ENCODE measurements around the gene ZNF598. TPM values are rescaled to one million over a fixed set of nuclear protein-coding genes. Genes with fewer than 3 reads are reported as not detected.

Gene ZNF598
- total and polyA plus RNA-seq, 10 of the 15 experiments (the other 5 are each of a cell fraction or from before 2014, with no cell fraction given), result 0.08 to 74.0 (median 14.4) TPM

DNA sequence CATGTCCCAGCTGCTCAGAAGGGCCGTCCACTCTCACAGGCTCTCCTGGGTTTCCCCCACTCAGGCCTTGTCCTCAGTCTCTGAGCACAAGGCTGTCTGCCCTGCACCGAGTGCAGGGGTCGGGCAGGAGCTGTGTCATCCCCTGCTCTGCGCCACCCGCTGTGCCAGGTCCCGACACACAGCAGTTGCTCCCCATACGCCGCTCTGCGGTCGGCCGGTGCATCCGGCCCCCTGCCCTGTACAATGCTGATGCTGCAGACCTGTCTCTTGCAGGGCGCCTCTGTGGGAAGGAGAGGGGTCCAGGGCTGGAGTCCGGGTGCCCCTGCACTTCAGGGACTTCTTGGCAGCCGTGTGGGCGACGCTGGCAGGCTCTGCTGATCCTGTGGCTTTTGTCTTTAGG is 44.3 kb upstream of the ZNF598 start (continued):
- TF ChIP-seq SMAD1 (IDR thresholded peaks at IDR 0.05; ENCODE audit: low read depth, partially characterized antibody) (no peak), SREBF1 (IDR thresholded peaks at IDR 0.05; ENCODE audit: low read length) (no peak), NFIC (IDR thresholded peaks at IDR 0.05; ENCODE audit: low read depth, low read length) (no peak)

GRCh38 chr16:2053211-2053610 is 43.6 kb upstream of the ZNF598 start:
- CTCF ChIA-PET, result no interaction called here
- RAD21 ChIA-PET (ENCODE audit: unreplicated experiment), result no interaction called here
- intact Hi-C loops (cut with micrococcal nuclease; ENCODE audit: unreplicated experiment) (no loop called here), in situ Hi-C loops (cut with MboI) (no loop called here)
- Histone ChIP-seq H3K4me3 (no peak overlapping the region), H3K9me3 (replicated peaks; ENCODE audit: control insufficient read depth, insufficient read depth, low read length) (no peaks in the 10 kb centered on the region), H3K27ac (ENCODE audit: control insufficient read depth, insufficient read depth) (no peak overlapping the region), H2AFZ (ENCODE audit: control insufficient read depth, low read depth, low read length) (no peak overlapping the region), H3K4me1 (ENCODE audit: control insufficient read depth, insufficient read depth, low read length) (peaks cover 4% of the 10 kb centered on the region; the same call in 1 of the 2 replicates), H3K4me2 (ENCODE audit: control insufficient read depth, insufficient read depth) (no peak overlapping the region), H3K9ac (ENCODE audit: control insufficient read depth, insufficient read depth, low read length) (no peak overlapping the region), H3K27me3 (replicated peaks in 1 of 2; ENCODE audit: control insufficient read depth in 2 of 2, insufficient read depth in 2 of 2, low read length in 1 of 2) (no peaks in the 10 kb centered on the region), H3K36me3 (ENCODE audit: control insufficient read depth in 2 of 2, insufficient read depth in 2 of 2, low read length in 1 of 2) (peaks cover 2 to 10% of the 10 kb centered on the region in 2 experiments; a peak in 2 of 4 replicates), H4K20me1 (ENCODE audit: control insufficient read depth, insufficient read depth) (no peaks in the 10 kb centered on the region), H3K79me2 (ENCODE audit: control insufficient read depth, insufficient read depth, low read length) (peaks cover 7% of the 10 kb centered on the region)
- SMC1A ChIA-PET (ENCODE audit: uncharacterized antibody, unreplicated experiment), result no interaction called here
- POLR2A ChIA-PET, result no interaction called here
- no peak for FAIRE-seq
- no TSS peak for BruUV-seq (replicated peaks)
- no peak for DNase-seq (ENCODE audit: low read depth, low spot score)
- no peak for ATAC-seq
- 96% methylated on average over 21 of the region's 21 CpGs for WGBS (ENCODE audit: insufficient coverage, insufficient replicate concordance, low lambda C conversion rate, missing lambda C conversion rate)
- TF ChIP-seq RBBP5 (conservative IDR thresholded peaks at IDR 0.05) (no peak), SMARCA5 (IDR thresholded peaks at IDR 0.05) (no peak), TBL1XR1 (IDR thresholded peaks at IDR 0.05; ENCODE audit: low read depth, low read length) (no peak), ESRRA (IDR thresholded peaks at IDR 0.05; ENCODE audit: low read length) (no peak), MYB (IDR thresholded peaks at IDR 0.05; ENCODE audit: borderline replicate concordance, low read depth, low read length) (no peak), JUND (IDR thresholded peaks at IDR 0.05; ENCODE audit: low read depth, low read length) (no peak), SMAD5 (IDR thresholded peaks at IDR 0.05; ENCODE audit: low read depth) (no peak), SMAD1 (IDR thresholded peaks at IDR 0.05; ENCODE audit: low read depth, partially characterized antibody) (no peak)
- TF ChIP-seq, protein P1, sequence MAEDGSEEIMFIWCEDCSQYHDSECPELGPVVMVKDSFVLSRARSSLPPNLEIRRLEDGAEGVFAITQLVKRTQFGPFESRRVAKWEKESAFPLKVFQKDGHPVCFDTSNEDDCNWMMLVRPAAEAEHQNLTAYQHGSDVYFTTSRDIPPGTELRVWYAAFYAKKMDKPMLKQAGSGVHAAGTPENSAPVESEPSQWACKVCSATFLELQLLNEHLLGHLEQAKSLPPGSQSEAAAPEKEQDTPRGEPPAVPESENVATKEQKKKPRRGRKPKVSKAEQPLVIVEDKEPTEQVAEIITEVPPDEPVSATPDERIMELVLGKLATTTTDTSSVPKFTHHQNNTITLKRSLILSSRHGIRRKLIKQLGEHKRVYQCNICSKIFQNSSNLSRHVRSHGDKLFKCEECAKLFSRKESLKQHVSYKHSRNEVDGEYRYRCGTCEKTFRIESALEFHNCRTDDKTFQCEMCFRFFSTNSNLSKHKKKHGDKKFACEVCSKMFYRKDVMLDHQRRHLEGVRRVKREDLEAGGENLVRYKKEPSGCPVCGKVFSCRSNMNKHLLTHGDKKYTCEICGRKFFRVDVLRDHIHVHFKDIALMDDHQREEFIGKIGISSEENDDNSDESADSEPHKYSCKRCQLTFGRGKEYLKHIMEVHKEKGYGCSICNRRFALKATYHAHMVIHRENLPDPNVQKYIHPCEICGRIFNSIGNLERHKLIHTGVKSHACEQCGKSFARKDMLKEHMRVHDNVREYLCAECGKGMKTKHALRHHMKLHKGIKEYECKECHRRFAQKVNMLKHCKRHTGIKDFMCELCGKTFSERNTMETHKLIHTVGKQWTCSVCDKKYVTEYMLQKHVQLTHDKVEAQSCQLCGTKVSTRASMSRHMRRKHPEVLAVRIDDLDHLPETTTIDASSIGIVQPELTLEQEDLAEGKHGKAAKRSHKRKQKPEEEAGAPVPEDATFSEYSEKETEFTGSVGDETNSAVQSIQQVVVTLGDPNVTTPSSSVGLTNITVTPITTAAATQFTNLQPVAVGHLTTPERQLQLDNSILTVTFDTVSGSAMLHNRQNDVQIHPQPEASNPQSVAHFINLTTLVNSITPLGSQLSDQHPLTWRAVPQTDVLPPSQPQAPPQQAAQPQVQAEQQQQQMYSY (CRISPR knock-in tag; IDR thresholded peaks at IDR 0.05), result no peak
- TF ChIP-seq, protein P2, sequence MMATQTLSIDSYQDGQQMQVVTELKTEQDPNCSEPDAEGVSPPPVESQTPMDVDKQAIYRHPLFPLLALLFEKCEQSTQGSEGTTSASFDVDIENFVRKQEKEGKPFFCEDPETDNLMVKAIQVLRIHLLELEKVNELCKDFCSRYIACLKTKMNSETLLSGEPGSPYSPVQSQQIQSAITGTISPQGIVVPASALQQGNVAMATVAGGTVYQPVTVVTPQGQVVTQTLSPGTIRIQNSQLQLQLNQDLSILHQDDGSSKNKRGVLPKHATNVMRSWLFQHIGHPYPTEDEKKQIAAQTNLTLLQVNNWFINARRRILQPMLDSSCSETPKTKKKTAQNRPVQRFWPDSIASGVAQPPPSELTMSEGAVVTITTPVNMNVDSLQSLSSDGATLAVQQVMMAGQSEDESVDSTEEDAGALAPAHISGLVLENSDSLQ (IDR thresholded peaks at IDR 0.05), result no peak
- TF ChIP-seq, protein P3, sequence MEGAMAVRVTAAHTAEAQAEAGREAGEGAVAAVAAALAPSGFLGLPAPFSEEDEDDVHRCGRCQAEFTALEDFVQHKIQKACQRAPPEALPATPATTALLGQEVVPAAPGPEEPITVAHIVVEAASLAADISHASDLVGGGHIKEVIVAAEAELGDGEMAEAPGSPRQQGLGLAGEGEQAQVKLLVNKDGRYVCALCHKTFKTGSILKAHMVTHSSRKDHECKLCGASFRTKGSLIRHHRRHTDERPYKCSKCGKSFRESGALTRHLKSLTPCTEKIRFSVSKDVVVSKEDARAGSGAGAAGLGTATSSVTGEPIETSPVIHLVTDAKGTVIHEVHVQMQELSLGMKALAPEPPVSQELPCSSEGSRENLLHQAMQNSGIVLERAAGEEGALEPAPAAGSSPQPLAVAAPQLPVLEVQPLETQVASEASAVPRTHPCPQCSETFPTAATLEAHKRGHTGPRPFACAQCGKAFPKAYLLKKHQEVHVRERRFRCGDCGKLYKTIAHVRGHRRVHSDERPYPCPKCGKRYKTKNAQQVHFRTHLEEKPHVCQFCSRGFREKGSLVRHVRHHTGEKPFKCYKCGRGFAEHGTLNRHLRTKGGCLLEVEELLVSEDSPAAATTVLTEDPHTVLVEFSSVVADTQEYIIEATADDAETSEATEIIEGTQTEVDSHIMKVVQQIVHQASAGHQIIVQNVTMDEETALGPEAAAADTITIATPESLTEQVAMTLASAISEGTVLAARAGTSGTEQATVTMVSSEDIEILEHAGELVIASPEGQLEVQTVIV (IDR thresholded peaks at IDR 0.05; ENCODE audit: borderline replicate concordance, partially characterized antibody), result no peak
